Measurements from ENCODE around the gene CD300LG.
A peak's percentile ranks its signal among the peaks of the same experiment; 100 is the strongest.

The CD300LG gene

GRCh38 chr17:43832976-43833829, 13.8 kb upstream of the CD300LG start, which contains the start of gene MPP3 (continued):
- TF ChIP-seq CSRNP3 (CRISPR knock-in tag; IDR thresholded peaks at IDR 0.05) (no peak), ISL1 (CRISPR knock-in tag; IDR thresholded peaks at IDR 0.05) (no peak), SNAI2 (CRISPR knock-in tag; IDR thresholded peaks at IDR 0.05) (no peak), BACH2 (CRISPR knock-in tag; IDR thresholded peaks at IDR 0.05; ENCODE audit: borderline replicate concordance) (no peak), POU6F1 (CRISPR knock-in tag; IDR thresholded peaks at IDR 0.05; ENCODE audit: borderline replicate concordance, low read depth) (no peak), OSR1 (CRISPR knock-in tag; IDR thresholded peaks at IDR 0.05) (no peak)

- no peak for ATAC-seq
- no peak for TF ChIP-seq ARNTL (CRISPR knock-in tag; IDR thresholded peaks at IDR 0.05; ENCODE audit: borderline replicate concordance, low read depth)
Observed at GRCh38 chr17:43834106-43834505, 12.9 kb upstream of the CD300LG start.

GRCh38 chr17:43839670-43840108, 7.3 kb upstream of the CD300LG start:
- TF ChIP-seq PPARA (CRISPR knock-in tag; IDR thresholded peaks at IDR 0.05; ENCODE audit: borderline replicate concordance) = no peak
- ATAC-seq = peak; percentile 35

- ATAC-seq = peak; percentile 69
- TF ChIP-seq CSDC2 (CRISPR knock-in tag; IDR thresholded peaks at IDR 0.05) (no peak), POU6F1 (CRISPR knock-in tag; IDR thresholded peaks at IDR 0.05; ENCODE audit: borderline replicate concordance, low read depth) (no peak), ESRRG (CRISPR knock-in tag; IDR thresholded peaks at IDR 0.05) (no peak), CSRNP3 (CRISPR knock-in tag; IDR thresholded peaks at IDR 0.05) (no peak), ZC3H10 (CRISPR knock-in tag; IDR thresholded peaks at IDR 0.05) (no peak), TOX (CRISPR knock-in tag; IDR thresholded peaks at IDR 0.05; ENCODE audit: borderline replicate concordance) (no peak), GLIS3 (CRISPR knock-in tag; IDR thresholded peaks at IDR 0.05) (no peak), CREB5 (CRISPR knock-in tag; IDR thresholded peaks at IDR 0.05; ENCODE audit: low read depth) (no peak), OSR1 (CRISPR knock-in tag; IDR thresholded peaks at IDR 0.05) (no peak), BACH2 (CRISPR knock-in tag; IDR thresholded peaks at IDR 0.05; ENCODE audit: borderline replicate concordance) (no peak), ZNF70 (CRISPR knock-in tag; IDR thresholded peaks at IDR 0.05) (no peak), TSHZ2 (CRISPR knock-in tag; IDR thresholded peaks at IDR 0.05) (no peak), ZNF565 (CRISPR knock-in tag; conservative IDR thresholded peaks at IDR 0.05; ENCODE audit: low read depth) (no peak), PATZ1 (CRISPR knock-in tag; IDR thresholded peaks at IDR 0.05; ENCODE audit: borderline replicate concordance) (no peak), SNAI2 (CRISPR knock-in tag; IDR thresholded peaks at IDR 0.05) (no peak), PPARA (CRISPR knock-in tag; IDR thresholded peaks at IDR 0.05; ENCODE audit: borderline replicate concordance) (no peak), ARNTL (CRISPR knock-in tag; IDR thresholded peaks at IDR 0.05; ENCODE audit: borderline replicate concordance, low read depth) (no peak), ISL1 (CRISPR knock-in tag; IDR thresholded peaks at IDR 0.05) (no peak), RARB (CRISPR knock-in tag; IDR thresholded peaks at IDR 0.05) (no peak)
Observed at GRCh38 chr17:43840814-43841213, 6.2 kb upstream of the CD300LG start.

Data from SK-N-SH treated with all-trans-retinoic acid at 6 μM for 48 hours (cell line).